Nephron progenitor cell (in vitro differentiated cells): Measurements from ENCODE around the gene SPRY1.

Experiments used
- DNase-seq: peaks from one replicate; pipeline ENCODE4 v3.0.0; 2021
- H3K27ac Mint-ChIP-seq: 2 replicates; pipeline ENCODE4 v1.8.0; 2021; ENCODE audit warnings: mild to moderate bottlenecking, moderate library complexity, mixed read lengths
- H3K27me3 Mint-ChIP-seq: 2 replicates; pipeline ENCODE4 v1.8.0; 2021; ENCODE audit warnings: mild to moderate bottlenecking, low read depth, mixed read lengths; ENCODE audit not compliant: poor library complexity
- H3K36me3 Mint-ChIP-seq: 2 replicates; pipeline ENCODE4 v1.8.0; 2021; ENCODE audit warnings: low read depth, mixed read lengths
- H3K4me1 Mint-ChIP-seq: 2 replicates; pipeline ENCODE4 v1.8.0; 2021; ENCODE audit warnings: mixed read lengths
- H3K4me3 Mint-ChIP-seq: 2 replicates; pipeline ENCODE4 v1.8.0; 2021; ENCODE audit warnings: mild to moderate bottlenecking, moderate library complexity, mixed read lengths
- H3K9me3 Mint-ChIP-seq: 2 replicates; pipeline ENCODE4 v1.8.0; 2021; ENCODE audit warnings: mild to moderate bottlenecking, moderate library complexity, mixed read lengths
- CTCF ChIP-seq: fragments of 200-600 bp; sonication (generic); IDR thresholded peaks from 2 replicates; pipeline ENCODE4 v1.5.0; 2021; ENCODE audit warnings: antibody characterized with exemption

The SPRY1 gene

GRCh38 chr4:123419885-123420755 lies 23.5 kb downstream of the SPRY1 start:
- no peaks in the 10 kb centered on the region for H3K27me3 Mint-ChIP-seq
- peaks cover 19% of the 10 kb centered on the region for H3K36me3 Mint-ChIP-seq
- DNase-seq = no peak
- peaks cover 56% of the 10 kb centered on the region for H3K4me1 Mint-ChIP-seq
- no peak overlapping the region for H3K4me3 Mint-ChIP-seq
- H3K9me3 Mint-ChIP-seq = peaks cover 15% of the 10 kb centered on the region
- no peak for TF ChIP-seq CTCF
- peak overlapping the region; percentile 89 for H3K27ac Mint-ChIP-seq

DNA sequence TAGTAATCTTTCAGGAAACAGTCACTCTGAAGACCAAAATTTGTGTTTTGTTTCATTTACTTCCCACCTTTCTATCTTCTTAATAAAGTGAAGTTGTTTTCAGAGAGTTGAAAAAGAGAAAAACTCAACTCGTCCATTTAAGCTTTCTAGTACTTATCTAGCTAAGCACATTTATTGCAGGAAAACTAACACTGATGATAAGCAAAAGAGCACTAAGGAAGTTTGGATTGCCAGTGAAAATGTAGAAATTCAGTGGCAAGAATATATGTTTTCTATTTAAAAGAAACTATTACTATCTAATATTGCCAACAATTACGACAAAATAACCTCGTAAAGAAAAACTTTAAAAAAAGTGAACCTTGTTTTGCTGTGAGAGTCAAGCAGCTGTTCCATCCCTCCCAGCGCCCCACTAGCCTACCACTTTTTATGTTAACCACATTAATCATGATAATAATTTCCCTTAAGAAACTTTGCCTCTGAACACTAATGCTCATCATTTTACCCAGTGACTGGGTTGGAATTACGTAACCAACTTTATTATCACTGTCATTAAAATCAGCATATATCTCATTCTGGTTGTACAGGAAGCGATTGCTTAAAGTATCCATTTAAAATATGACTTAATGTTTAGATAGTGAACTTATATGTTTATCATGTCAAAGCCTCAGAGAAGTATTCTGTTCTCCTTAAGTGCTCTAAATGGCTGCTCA lies 24.8 kb downstream of the SPRY1 start:
- Mint-ChIP-seq H3K4me1 (peaks cover 47% of the 10 kb centered on the region), H3K9me3 (peaks cover 27% of the 10 kb centered on the region), H3K36me3 (peaks cover 31% of the 10 kb centered on the region), H3K27ac (peak overlapping the region; percentile 91), H3K4me3 (no peak overlapping the region), H3K27me3 (no peaks in the 10 kb centered on the region)
- no peak for TF ChIP-seq CTCF
- DNase-seq = no peak

DNA sequence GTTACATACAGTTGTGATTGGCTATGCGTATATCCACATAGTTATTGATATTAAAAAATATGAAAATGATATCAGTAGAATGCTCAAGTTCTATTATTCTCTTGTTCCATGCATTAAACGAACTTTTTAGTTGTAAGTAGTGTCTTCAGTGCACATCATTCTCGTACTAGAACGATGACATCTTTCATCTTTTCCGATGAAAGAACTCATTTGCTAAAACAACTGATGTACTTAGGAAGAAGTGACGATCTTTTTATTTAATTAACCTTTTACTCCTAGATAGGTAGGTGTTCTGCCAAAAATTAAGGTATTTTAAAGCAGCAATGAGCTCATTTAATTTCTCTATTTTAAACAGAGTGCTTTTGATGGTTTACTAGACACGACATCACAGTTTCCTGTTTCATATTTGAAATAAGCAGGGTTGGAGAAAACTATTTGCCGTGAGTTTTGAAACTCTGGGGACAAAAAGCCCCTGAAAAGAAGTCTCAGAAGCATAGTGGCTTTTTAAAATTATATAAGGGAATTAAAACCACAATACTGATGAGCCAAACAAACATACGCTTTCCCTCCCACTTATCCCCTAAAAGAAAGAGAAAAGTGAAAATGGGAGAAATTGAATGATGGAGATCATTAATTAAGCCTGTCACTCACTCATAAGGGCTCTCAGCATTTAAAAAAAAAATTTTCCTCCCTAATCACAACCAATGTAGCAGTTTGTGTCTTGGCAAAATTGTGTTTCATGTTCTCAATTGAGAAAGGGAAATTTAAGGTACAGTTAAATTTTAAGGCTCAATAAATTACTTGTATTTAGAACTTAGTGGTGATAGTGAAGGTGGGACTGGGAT lies 25.6 kb downstream of the SPRY1 start:
- Mint-ChIP-seq H3K27ac (no peak overlapping the region), H3K4me1 (peaks cover 40% of the 10 kb centered on the region), H3K4me3 (no peak overlapping the region), H3K36me3 (peaks cover 38% of the 10 kb centered on the region), H3K27me3 (no peaks in the 10 kb centered on the region), H3K9me3 (peaks cover 35% of the 10 kb centered on the region)
- DNase-seq = no peak
- TF ChIP-seq CTCF = no peak

- peaks cover 23% of the 10 kb centered on the region for H3K4me1 Mint-ChIP-seq
- H3K27me3 Mint-ChIP-seq = peaks cover 3% of the 10 kb centered on the region
- no peak for DNase-seq
- TF ChIP-seq CTCF = no peak
- no peak overlapping the region for H3K27ac Mint-ChIP-seq
- H3K4me3 Mint-ChIP-seq = no peak overlapping the region
- peaks cover 52% of the 10 kb centered on the region for H3K36me3 Mint-ChIP-seq
- H3K9me3 Mint-ChIP-seq = peaks cover 52% of the 10 kb centered on the region
Measured at GRCh38 chr4:123423819-123424218, 27.2 kb downstream of the SPRY1 start.

DNA sequence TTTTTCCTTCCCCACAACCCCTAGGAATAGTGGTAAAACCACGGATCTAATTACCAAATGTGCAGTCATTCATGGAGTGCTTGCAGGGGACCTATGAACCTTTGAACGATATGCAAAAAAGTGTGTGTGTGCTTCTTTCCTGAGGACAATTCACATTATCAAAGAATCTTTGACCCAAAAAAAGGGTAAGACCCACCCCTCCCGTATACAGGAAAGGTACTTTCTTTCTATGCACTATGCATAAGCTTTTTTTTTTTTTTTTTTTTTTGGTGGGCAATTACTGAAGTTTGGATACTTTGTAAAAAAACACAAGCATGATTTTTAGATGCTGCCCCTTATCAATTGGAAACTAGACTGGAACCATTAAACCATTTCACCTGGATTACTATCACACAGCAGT lies 31.4 kb downstream of the SPRY1 start:
- no peak for DNase-seq
- TF ChIP-seq CTCF = no peak
- Mint-ChIP-seq H3K9me3 (peaks cover 81% of the 10 kb centered on the region), H3K27ac (no peak overlapping the region), H3K36me3 (peaks cover 77% of the 10 kb centered on the region), H3K27me3 (peaks cover 3% of the 10 kb centered on the region), H3K4me3 (no peak overlapping the region), H3K4me1 (peaks cover 12% of the 10 kb centered on the region)
